Cardiac muscle cell (in vitro differentiated cells and primary cell): ENCODE results near the gene ADAM12. TPM values are rescaled to one million over a fixed set of nuclear protein-coding genes. Genes with fewer than 3 reads are reported as not detected.

Experiments
- DNase-seq, 2 donors: peaks; one replicate each; pipeline versions ENCODE4 v3.0.0 to v3.0.0-alpha.2; 2010 to 2017; ENCODE audit warnings: low read depth in 1 of 2, low spot score in 1 of 2
- H3K27ac ChIP-seq: fragments of 200-600 bp; sonication (generic); 2 replicates; pipeline ENCODE4 v1.5.1; 2016
- H3K27me3 ChIP-seq: fragments of 200-600 bp; sonication (generic); 2 replicates; pipeline ENCODE4 v1.6.0; 2016; ENCODE audit warnings: control low read depth
- H3K36me3 ChIP-seq: fragments of 200-600 bp; sonication (generic); 2 replicates; pipeline ENCODE4 v1.5.1; 2016; ENCODE audit warnings: control low read depth
- H3K4me1 ChIP-seq: fragments of 200-600 bp; sonication (generic); 2 replicates; pipeline ENCODE4 v1.8.1; 2017; ENCODE audit warnings: low read depth, mild to moderate bottlenecking, mixed run types
- H3K4me3 ChIP-seq: fragments of 200-600 bp; sonication (generic); 2 replicates; pipeline ENCODE4 v1.5.1; 2016; ENCODE audit warnings: mild to moderate bottlenecking
- H3K9me3 ChIP-seq: fragments of 200-600 bp; sonication (generic); 2 replicates; pipeline ENCODE4 v1.5.1; 2017; ENCODE audit warnings: low read depth, mild to moderate bottlenecking, control low read depth
- CTCF ChIP-seq: IDR thresholded peaks from 2 replicates; pipeline ENCODE4 v1.5.1; 2012; ENCODE audit warnings: low read depth, mild to moderate bottlenecking, low read length
- polyA plus RNA-seq: library from polyadenylated mRNA; unstranded; fragments of >200 nt; fragmentation: Nextera tagmentation; extraction: Ambion mirVana; gene quantifications from 2 replicates; pipeline ENCODE4 v1.2.1, GENCODE V29; 2016
- total RNA-seq: library from RNA; depleted of rRNA; stranded (reverse); fragments of >200 nt; gene quantifications from 2 replicates; pipeline ENCODE4 v1.2.3, GENCODE V29; 2016

Gene ADAM12
- total and polyA plus RNA-seq, 2 experiments from 2014 or later: 0.18 to 1.1 TPM

GRCh38 chr10:126073606-126074005 is 314.7 kb downstream of the ADAM12 start:
- no peak overlapping the region for H3K27ac ChIP-seq
- DNase-seq: no peak
- no peak for TF ChIP-seq CTCF

GRCh38 chr10:126072622-126073021 is 315.7 kb downstream of the ADAM12 start:
- Histone ChIP-seq H3K27ac (no peak overlapping the region), H3K27me3 (no peaks in the 10 kb centered on the region), H3K4me3 (no peak overlapping the region), H3K4me1 (no peaks in the 10 kb centered on the region), H3K9me3 (no peaks in the 10 kb centered on the region), H3K36me3 (no peaks in the 10 kb centered on the region)
- no peak for TF ChIP-seq CTCF
- no peak for DNase-seq

More at GRCh38 chr10:126073606-126074005, 314.7 kb downstream of the ADAM12 start:
- Histone ChIP-seq H3K4me3 (no peak overlapping the region), H3K36me3 (no peaks in the 10 kb centered on the region), H3K9me3 (no peaks in the 10 kb centered on the region), H3K27me3 (no peaks in the 10 kb centered on the region), H3K4me1 (no peaks in the 10 kb centered on the region)

- Histone ChIP-seq H3K9me3 (no peaks in the 10 kb centered on the region), H3K27ac (no peak overlapping the region), H3K4me3 (no peak overlapping the region), H3K4me1 (no peaks in the 10 kb centered on the region), H3K27me3 (no peaks in the 10 kb centered on the region), H3K36me3 (no peaks in the 10 kb centered on the region)
- no peak for TF ChIP-seq CTCF
- no peak for DNase-seq
Measured at GRCh38 chr10:126070476-126071215, 317.6 kb downstream of the ADAM12 start.

- no peak for DNase-seq
- Histone ChIP-seq H3K4me3 (no peak overlapping the region), H3K27me3 (no peaks in the 10 kb centered on the region), H3K4me1 (no peaks in the 10 kb centered on the region), H3K36me3 (no peaks in the 10 kb centered on the region), H3K9me3 (no peaks in the 10 kb centered on the region), H3K27ac (no peak overlapping the region)
- TF ChIP-seq CTCF: no peak
Measured at GRCh38 chr10:126068322-126068721, 320.0 kb downstream of the ADAM12 start.

- no peak overlapping the region for H3K4me3 ChIP-seq
- no peaks in the 10 kb centered on the region for H3K36me3 ChIP-seq
- no peaks in the 10 kb centered on the region for H3K4me1 ChIP-seq
- DNase-seq: no peak
- H3K27me3 ChIP-seq: no peaks in the 10 kb centered on the region
- TF ChIP-seq CTCF: no peak
- no peaks in the 10 kb centered on the region for H3K9me3 ChIP-seq
- no peak overlapping the region for H3K27ac ChIP-seq
Measured at GRCh38 chr10:126066456-126066855, 321.8 kb downstream of the ADAM12 start.
